Psoas muscle (tissue), 8 donors: ENCODE results near the gene MYG1. TPM values are rescaled to one million over a fixed set of nuclear protein-coding genes. Genes with fewer than 3 reads are reported as not detected.
A peak's percentile ranks its signal among the peaks of the same experiment; 100 is the strongest.

ENCODE experiments used
- ATAC-seq, 4 donors: fragments of 200-7000 bp; cut with Tn5 transposase; one replicate each; pipeline ENCODE4 v1.9.1; 2020; ENCODE audit warnings: moderate library complexity in 3 of 4, mild to moderate bottlenecking in 2 of 4
- DNase-seq, 2 donors: peaks; one replicate each; pipeline ENCODE4 v3.0.0-alpha.2; 2020
- H3K27ac ChIP-seq: fragments of 200-600 bp; one replicate; pipeline ENCODE4 v1.8.0; 2022
- H3K27me3 ChIP-seq, 3 donors: fragments of 200-600 bp in 1 of 3; one replicate each; pipeline versions ENCODE4 v1.6.1 to v1.8.0; 2013 to 2022; ENCODE audit warnings: low read length in 2 of 3, mild to moderate bottlenecking in 2 of 3, moderate library complexity in 1 of 3; ENCODE audit not compliant: insufficient read depth in 3 of 3
- H3K36me3 ChIP-seq, 2 donors: fragments of 200-600 bp in 1 of 2; one replicate each; pipeline versions ENCODE4 v1.6.1 to v1.8.0; 2013 to 2022; ENCODE audit warnings: low read depth in 1 of 2, mild to moderate bottlenecking in 1 of 2, moderate library complexity in 1 of 2; ENCODE audit not compliant: insufficient read depth in 1 of 2
- H3K4me1 ChIP-seq: fragments of 200-600 bp; one replicate; pipeline ENCODE4 v1.8.0; 2022
- H3K4me3 ChIP-seq: fragments of 200-600 bp; one replicate; pipeline ENCODE4 v1.8.0; 2022; ENCODE audit warnings: mild to moderate bottlenecking
- H3K9me3 ChIP-seq: fragments of 200-600 bp; one replicate; pipeline ENCODE4 v1.8.0; 2022
- CTCF ChIP-seq: fragments of 200-600 bp; IDR thresholded peaks from one replicate; pipeline ENCODE4 v1.8.0; 2022; ENCODE audit warnings: antibody characterized with exemption
- WGBS, 3 donors: extraction: QIAGEN DNeasy Blood & Tissue Kit; methylation state at CpG; one replicate each; pipeline versions ENCODE4 v1.1.6 to v1.1.7; 2013; 5-methylcytosine and 5-hydroxymethylcytosine counted together
- intact Hi-C, 2 donors: fragments of 100-400 bp; cut with DNase I; formaldehyde crosslinking; loops; one replicate each; pipeline versions ENCODE4 v1.11.0 to v1.14.2; 2022
- polyA plus RNA-seq, 3 donors: library from polyadenylated mRNA; stranded (reverse); fragments of 200-250 nt; gene quantifications; one replicate each; pipeline ENCODE4 v1.2.3, GENCODE V29; 2013
- total RNA-seq, 4 donors: library from RNA; stranded (reverse); fragmentation: NEBNext Ultra II Directional in 2 of 4; extraction: Animal tissue kit (Norgen Biotek cat#: 25700) in 2 of 4; gene quantifications; one replicate each; pipeline versions ENCODE4 v1.2.1 to v1.2.4, GENCODE V29; 2021 to 2023
- donor health status: healthy with polysubstance abuse.
- donor health status: DM: no; HTN: no; CAD: no; lungs with moderate emphysema.
- donor health status: Bipolar disorder and iron deficiency.
- donor health status: healthy.
- donor health status: DM: yes; HTN: yes; CAD: no.
- donor health status: DM: no; HTN: no; CAD: no.
- donor health status: DM: no; HTN: no; CAD: no.
- donor health status: DM: yes; HTN: yes; CAD: no.

The MYG1 gene
- total and polyA plus RNA-seq, 7 donors, result 34.6 to 68.9 (median 44.7) TPM

DNA sequence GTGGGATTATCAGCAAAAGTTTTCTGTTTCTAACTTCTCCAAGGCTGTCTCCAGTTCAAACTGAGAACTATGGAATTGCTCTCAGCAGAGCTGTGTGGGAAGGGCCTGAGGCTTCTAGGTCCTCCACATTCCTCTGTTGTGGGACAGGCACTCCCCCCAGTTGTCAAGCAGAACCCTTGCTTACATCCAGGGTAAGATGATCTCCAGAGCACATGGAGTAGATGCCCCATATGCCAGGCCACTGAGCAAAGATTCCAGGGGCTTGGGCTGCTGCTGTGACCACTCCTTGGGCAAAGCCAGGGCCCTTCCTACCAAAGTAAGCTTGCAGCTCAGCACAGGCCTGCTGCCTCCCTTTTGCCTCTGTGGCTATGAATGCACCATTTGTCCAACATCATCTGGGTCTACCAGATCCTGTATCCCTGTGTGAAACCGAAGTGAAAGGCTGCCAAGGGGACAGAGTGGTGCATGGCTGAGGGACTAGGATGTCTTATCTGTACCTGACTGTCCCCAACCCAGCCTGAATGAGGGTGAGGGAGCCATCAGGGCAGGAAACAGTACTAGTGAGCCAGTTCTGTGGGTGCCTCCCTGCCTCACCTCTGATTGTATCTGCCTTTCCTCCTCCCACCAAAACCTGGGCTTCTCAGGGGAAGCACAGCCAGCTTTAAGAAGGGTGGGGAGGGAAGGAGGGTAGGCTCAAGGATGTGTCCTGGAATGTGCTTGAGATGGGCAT, 44.5 kb upstream of the MYG1 start:
- Histone ChIP-seq H3K9me3 (no peaks in the 10 kb centered on the region), H3K27ac (no peak overlapping the region), H3K4me1 (peaks cover 18% of the 10 kb centered on the region), H3K36me3 (peaks cover 0 to 24% of the 10 kb centered on the region in 2 donors), H3K4me3 (no peak overlapping the region), H3K27me3 (no peaks in the 10 kb centered on the region)
- peak in 1 of 2 donors; percentile 19 for DNase-seq
- WGBS, 3 donors, result 79 to 88% (median 81%) methylated on average over 1 of the region's 1 CpG
- ATAC-seq, result no peak
- TF ChIP-seq CTCF, result no peak
- intact Hi-C loops, result loop anchor here in 1 of 2 donors (5.0 kb wide), 1 partner anchor 37 kb away; no protein-coding TSS in a partner anchor

DNA sequence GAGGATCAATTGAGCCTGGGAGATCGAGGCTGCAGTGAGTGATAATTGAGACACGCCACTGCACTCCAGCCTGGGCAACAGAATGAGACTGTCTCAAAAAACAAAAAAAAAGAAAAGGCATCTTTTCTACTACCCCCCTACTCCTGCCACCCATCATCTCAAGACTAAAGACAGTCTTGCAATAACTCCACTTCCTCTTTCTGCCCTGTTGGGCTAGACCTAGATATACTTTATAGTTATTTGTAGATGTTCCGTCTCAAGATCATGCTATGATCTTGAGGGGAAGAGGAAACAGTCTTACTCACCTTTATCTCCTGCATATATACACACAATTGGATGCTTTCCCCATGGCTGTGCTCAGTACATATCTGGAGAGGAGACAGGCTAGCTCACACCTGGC, 43.5 kb upstream of the MYG1 start:
- Histone ChIP-seq H3K9me3 (no peaks in the 10 kb centered on the region), H3K36me3 (peaks cover 0 to 24% of the 10 kb centered on the region in 2 donors), H3K4me1 (peaks cover 15% of the 10 kb centered on the region), H3K4me3 (no peak overlapping the region), H3K27me3 (no peaks in the 10 kb centered on the region), H3K27ac (no peak overlapping the region)
- WGBS, 3 donors, result 80 to 88% (median 86%) methylated on average over 3 of the region's 3 CpGs
- no peak for TF ChIP-seq CTCF
- DNase-seq (no peak), ATAC-seq (no peak)
- intact Hi-C loops, result no loop called here

- Histone ChIP-seq H3K27ac (no peak overlapping the region), H3K27me3 (no peaks in the 10 kb centered on the region), H3K4me1 (peaks cover 2% of the 10 kb centered on the region), H3K4me3 (no peak overlapping the region), H3K9me3 (no peaks in the 10 kb centered on the region), H3K36me3 (peaks cover 0 to 18% of the 10 kb centered on the region in 2 donors)
- ATAC-seq, result no peak
- 54 to 56% (median 54%) methylated on average over 7 of the region's 7 CpGs for WGBS, 3 donors
- intact Hi-C loops, result no loop called here
- TF ChIP-seq CTCF, result no peak
- DNase-seq, result no peak
Observed at GRCh38 chr12:53258541-53259539, 40.7 kb upstream of the MYG1 start.

DNA sequence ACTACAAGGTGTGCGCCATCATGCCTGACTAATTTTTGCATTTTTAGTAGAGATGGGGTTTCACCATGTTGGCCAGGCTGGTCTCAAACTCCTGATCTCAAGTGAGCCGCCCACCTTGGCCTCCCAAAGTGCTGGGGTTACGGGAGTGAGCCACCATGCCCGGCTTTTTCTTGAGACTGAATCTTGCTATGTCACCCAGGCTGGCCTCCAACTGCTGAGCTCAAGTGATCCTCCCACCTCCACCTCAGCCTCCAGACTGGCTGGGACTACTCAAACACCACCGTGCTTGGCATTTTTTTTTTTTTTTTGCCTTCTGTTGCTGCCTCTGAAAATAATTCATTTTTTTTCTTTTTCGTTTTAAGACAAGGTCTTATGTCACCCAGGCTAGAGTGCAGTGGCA, 39.6 kb upstream of the MYG1 start:
- 83 to 90% (median 85%) methylated on average over 6 of the region's 6 CpGs for WGBS, 3 donors
- H3K27me3 ChIP-seq, result no peaks in the 10 kb centered on the region
- H3K4me1 ChIP-seq, result no peaks in the 10 kb centered on the region
- TF ChIP-seq CTCF, result no peak
- no peak for ATAC-seq
- H3K9me3 ChIP-seq, result no peaks in the 10 kb centered on the region
- no peak for DNase-seq
- no peak overlapping the region for H3K27ac ChIP-seq
- H3K4me3 ChIP-seq, result no peak overlapping the region
- intact Hi-C loops, result no loop called here
- H3K36me3 ChIP-seq, result peaks cover 0 to 7% of the 10 kb centered on the region in 2 donors
